GM21360 (cell line): ENCODE results near the gene HCN4.

ENCODE experiments used
- ATAC-seq: cut with Tn5 transposase; IDR thresholded peaks from one replicate; pipeline ENCODE4 v1.9.1; 2021; ENCODE audit warnings: mild to moderate bottlenecking, moderate library complexity; ENCODE audit not compliant: unreplicated experiment

The HCN4 gene

GRCh38 chr15:73346735-73347312, 21.9 kb downstream of the HCN4 start:
- no peak for ATAC-seq

GRCh38 chr15:73345658-73346057, 23.1 kb downstream of the HCN4 start:
- no peak for ATAC-seq

- no peak for ATAC-seq
Observed at GRCh38 chr15:73344056-73344455, 24.7 kb downstream of the HCN4 start.

- no peak for ATAC-seq
Observed at GRCh38 chr15:73341886-73342600, 26.7 kb downstream of the HCN4 start.

GRCh38 chr15:73340502-73341192, 28.1 kb downstream of the HCN4 start:
- no peak for ATAC-seq

GRCh38 chr15:73338606-73339374, 30.0 kb downstream of the HCN4 start:
- no peak for ATAC-seq

- ATAC-seq = no peak
Observed at GRCh38 chr15:73338058-73338457, 30.7 kb downstream of the HCN4 start.

GRCh38 chr15:73337187-73337586, 31.6 kb downstream of the HCN4 start:
- ATAC-seq = no peak

- ATAC-seq = no peak
Observed at GRCh38 chr15:73336756-73337155, 32.0 kb downstream of the HCN4 start.

GRCh38 chr15:73335471-73335870, 33.3 kb downstream of the HCN4 start:
- ATAC-seq = no peak

GRCh38 chr15:73335026-73335425, 33.7 kb downstream of the HCN4 start:
- ATAC-seq = no peak

- ATAC-seq = no peak
Observed at GRCh38 chr15:73334086-73334485, 34.7 kb downstream of the HCN4 start.

GRCh38 chr15:73333001-73333400, 35.8 kb downstream of the HCN4 start:
- no peak for ATAC-seq

- no peak for ATAC-seq
Observed at GRCh38 chr15:73331991-73332925, 36.5 kb downstream of the HCN4 start.

GRCh38 chr15:73331501-73331900, 37.3 kb downstream of the HCN4 start:
- ATAC-seq = no peak

GRCh38 chr15:73330206-73331051, 38.3 kb downstream of the HCN4 start:
- ATAC-seq = no peak

GRCh38 chr15:73329501-73330200, 39.1 kb downstream of the HCN4 start:
- ATAC-seq = no peak

GRCh38 chr15:73328981-73329380, 39.8 kb downstream of the HCN4 start:
- ATAC-seq = no peak
